Activated CD8-positive, alpha-beta memory T cell treated with anti-CD3 and anti-CD28 coated beads for 48 hours (primary cell): ENCODE measurements around the gene MOB3A.
"Not testable (repeated sequence)": the region's sequence is repeated elsewhere in the genome, so short reads cannot be mapped to it uniquely, and the experiment has no call there.

Experiments
- DNase-seq, 3 experiments: peaks; one replicate each; pipeline ENCODE4 v3.0.0-alpha.2; 2020; ENCODE audit warnings: low read depth in 2 of 3, low spot score in 2 of 3

The MOB3A gene

DNA sequence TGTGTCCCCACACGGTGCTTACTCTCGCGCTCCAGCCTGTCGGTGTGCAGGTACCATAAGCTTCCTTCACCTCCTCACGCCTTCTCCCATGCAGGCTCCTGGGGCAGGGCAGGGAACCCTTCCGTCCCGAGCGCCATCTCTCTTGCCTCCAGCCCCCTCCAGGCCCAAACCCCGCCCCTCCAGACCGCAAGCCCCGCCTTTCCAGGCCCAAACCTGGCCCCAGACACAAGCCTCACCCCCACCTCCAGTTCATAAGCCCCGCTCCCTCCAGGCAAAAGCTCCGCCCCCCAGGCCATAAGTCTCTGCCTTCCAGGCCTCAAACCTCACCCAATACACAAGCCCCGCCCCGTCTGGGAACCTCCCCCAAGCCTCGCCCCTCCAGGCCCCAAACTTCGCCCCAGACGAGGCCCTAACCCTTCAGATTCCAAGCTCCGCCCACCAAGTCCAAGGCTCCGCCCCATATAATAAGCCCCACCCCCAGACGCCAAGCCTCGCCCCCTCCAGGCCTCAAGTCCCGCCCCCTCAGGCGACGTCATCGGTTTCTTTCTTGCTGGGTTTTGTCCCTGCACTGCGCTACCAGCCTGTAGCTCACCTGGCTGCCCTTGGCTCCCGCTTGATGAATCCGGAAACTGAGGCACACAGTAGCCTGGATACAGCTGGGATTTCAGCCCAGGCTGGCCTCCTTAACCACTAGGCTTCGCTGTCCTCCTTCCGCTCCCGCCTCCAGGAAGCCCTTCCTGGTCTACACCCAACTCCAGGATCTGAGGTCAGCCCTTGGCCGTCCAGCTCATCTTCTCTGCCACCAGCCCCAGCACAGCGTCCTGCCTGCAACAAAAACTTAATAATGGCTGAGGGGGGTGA, 61.2 kb downstream of the MOB3A start:
- peak in 1 of 3 experiments; percentile 75 for DNase-seq

DNA sequence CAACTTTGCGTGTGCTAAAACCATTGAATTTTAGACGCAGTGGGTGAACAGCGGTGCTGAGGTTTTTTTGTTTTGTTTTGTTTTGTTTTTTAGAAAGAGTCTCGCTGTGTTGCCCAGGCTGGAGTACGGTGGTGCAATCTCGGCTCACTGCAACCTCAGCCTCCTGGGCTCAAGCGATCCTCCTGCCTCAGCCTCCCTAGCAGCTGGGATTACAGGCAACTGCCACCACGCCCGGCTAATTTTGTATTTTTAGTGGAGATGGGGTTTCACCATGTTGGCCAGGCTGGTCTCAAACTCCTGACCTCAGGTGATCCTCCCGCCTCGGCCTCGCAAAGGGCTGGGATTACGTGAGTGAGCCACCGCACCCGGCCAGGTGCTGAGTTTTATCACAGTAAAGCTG, 61.9 kb downstream of the MOB3A start:
- not testable (repeated sequence) for DNase-seq

- no peak for DNase-seq
Measured at GRCh38 chr19:2033825-2034159, 62.3 kb downstream of the MOB3A start.

DNA sequence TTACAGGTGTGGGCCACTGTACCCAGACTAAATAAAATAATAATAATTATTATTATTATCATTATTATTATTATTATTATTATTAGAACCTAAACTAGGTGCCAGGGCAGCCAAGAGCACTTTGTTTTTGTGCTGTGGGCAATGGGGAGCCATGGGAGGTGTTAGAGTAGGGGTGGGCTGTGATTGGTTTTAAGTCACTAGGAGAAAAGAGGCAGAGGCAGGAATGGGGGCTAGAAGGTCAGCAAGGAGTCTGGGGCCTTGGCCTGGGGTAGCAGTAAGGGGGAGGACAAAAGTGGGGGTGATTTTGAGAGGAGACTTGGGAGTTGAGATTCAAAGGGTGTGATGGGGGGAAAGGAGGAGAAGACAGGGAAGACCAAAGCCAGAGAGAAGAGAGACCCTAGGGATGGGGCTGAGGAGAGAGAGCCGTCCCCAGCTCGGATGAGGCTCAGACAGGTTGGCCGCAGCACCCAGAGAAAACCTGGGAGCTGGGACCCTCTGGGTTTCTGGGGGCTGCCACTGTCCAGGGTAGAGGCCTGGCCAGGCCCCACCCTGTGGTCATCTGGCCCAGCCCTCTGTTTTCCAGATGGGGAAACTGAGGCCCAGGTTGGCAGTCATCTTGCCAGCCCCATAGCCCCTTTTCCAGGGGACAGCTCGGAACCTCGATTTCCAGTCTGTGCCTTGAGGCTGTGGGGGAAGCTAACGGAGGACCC, 62.9 kb downstream of the MOB3A start:
- no peak for DNase-seq

DNA sequence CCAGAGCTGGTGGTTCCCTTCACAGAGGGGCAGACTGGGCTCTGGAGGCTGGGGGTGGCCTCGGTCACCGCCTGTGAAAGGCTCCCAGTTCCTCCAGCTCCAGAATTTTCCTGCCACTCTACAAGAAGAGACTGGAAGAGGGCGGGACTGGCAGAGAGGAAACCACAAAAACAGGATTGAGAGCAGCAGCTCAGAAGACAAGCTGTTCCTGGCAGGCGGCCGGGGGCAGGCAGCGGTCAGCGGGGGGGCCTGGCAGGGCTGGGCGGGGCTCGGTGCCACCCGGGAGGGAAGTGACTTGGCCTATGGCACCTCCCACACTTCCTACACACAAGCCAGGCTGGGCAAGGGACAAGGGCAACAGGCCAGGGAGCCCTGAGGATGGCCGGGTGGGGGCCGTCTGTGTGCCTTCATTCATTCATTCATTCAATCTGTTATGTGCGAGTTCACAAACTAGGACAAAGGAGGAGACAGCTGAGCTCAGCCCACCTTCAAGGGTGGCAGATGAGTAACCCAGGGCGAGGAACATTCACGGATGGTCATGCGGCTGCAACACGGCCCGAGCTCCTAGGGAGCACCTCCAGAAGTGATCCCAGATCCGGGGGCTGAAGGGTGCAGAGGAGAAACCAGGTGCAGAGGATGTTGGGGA, 63.7 kb downstream of the MOB3A start:
- DNase-seq: no peak

DNA sequence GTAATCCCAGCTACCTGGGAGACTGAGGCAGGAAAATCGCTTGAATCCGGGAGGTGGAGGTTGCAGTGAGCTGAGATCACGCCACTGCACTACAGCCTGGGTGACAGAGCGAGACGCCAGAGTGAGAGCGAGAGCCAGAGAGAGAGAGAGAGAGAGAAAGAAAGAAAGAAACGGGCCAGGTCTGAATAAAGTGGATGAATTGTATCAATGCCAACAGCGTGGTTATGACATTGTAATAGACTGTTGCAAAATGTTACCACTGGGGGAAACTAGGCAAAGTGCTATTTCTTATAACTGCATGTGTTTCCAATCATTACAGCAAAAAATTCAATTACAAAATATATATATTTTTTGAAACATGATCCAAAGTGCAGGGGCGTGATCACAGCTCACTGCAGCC, 68.8 kb downstream of the MOB3A start:
- DNase-seq: no peak

DNA sequence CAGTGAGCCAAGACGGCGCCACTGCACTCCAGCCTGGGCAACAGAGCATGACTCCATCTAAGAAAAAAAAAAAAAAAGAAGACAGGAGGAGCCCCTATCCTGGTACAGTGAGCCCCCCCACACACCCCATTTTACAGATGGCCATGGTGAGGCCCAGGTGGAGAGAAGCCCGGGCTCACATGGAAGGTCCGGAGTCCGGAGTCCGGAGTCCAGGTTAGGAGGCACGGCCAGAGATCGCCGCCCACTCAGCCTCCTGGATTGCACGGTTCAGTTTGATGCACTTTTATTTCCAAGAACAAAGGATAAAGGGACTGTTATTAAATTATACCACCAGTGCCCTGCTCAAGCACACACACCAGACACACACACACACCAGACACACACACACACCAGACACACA, 69.4 kb downstream of the MOB3A start:
- DNase-seq: no peak

DNA sequence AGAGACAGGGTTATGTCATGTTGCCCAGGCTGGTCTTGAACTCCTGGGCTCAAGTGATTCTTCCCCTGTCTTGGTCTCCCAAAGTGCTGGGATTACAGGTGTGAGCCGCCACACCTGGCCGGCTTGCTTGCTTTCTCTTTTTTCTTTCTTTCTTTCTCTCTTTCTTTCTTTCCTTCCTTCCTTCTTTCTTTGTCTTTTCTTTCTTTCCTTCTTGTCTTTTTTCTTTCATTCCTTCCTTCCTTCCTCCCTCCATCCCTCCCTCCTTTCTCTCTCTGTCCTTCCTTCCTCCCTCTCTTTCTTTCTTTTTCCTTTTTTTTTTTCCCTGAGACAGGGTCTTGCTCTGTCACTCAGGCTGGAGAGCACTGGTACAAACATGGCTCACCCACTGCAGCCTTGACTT, 73.8 kb downstream of the MOB3A start:
- no peak for DNase-seq

DNA sequence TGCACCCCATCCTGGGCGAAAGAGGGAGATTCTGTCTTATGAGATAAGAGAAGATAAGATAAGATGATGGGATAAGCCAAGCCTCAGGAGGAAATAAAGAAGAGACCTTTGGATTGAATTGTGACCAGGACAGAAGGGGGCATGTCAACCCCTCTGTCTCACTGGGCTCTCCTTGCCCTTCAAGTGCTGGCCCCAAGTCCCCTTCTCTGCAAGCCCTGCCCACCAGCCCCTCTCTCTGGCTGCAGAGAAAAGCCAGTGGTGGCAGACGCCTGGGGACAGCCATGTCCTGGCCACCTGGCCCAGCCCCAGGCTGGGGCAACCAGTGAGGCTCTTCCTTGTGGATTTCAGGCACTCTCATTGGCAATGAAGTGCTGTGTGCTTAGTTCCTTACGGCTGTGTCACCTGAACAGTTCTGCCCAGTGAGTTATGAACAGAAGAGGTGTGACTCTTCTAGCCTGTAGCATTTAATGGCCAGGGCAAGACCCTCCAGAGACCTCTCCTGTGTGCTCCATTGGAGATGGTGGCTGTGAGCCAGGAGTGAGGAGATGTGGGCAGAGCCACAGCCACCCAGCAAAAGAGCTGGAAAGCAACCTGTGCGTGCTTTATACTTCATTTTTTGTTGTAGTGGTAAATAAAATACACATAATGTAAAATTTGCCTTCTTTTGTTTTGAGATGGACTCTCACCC, 74.5 kb downstream of the MOB3A start:
- DNase-seq: no peak
